HG02852 (cell line): ENCODE measurements around the gene MARF1.

Experiments used
- ATAC-seq: cut with Tn5 transposase; IDR thresholded peaks from one replicate; pipeline ENCODE4 v1.9.1; 2021; ENCODE audit warnings: mild to moderate bottlenecking, moderate library complexity; ENCODE audit not compliant: unreplicated experiment

The MARF1 gene

GRCh38 chr16:15601212-15601879 is 41.6 kb downstream of the MARF1 start:
- ATAC-seq, result no peak

- no peak for ATAC-seq
These were observed 43.5 kb downstream of the MARF1 start for GRCh38 chr16:15599303-15600070.

GRCh38 chr16:15598648-15599190 is 44.2 kb downstream of the MARF1 start:
- no peak for ATAC-seq

GRCh38 chr16:15597822-15598647 is 44.9 kb downstream of the MARF1 start:
- no peak for ATAC-seq

GRCh38 chr16:15597135-15597534 is 45.8 kb downstream of the MARF1 start:
- no peak for ATAC-seq

- no peak for ATAC-seq
These were observed 48.1 kb downstream of the MARF1 start for GRCh38 chr16:15594711-15595320.

- ATAC-seq, result no peak
These were observed 49.7 kb downstream of the MARF1 start for GRCh38 chr16:15593235-15593634.

- ATAC-seq, result no peak
These were observed 50.6 kb downstream of the MARF1 start for GRCh38 chr16:15592324-15592723.

- ATAC-seq, result no peak
These were observed 55.7 kb downstream of the MARF1 start for GRCh38 chr16:15587152-15587825.

GRCh38 chr16:15586716-15587115 is 56.2 kb downstream of the MARF1 start:
- no peak for ATAC-seq

GRCh38 chr16:15585956-15586355 is 57.0 kb downstream of the MARF1 start:
- ATAC-seq, result no peak

GRCh38 chr16:15583526-15583925 is 59.4 kb downstream of the MARF1 start:
- no peak for ATAC-seq

GRCh38 chr16:15581127-15581815 is 61.7 kb downstream of the MARF1 start:
- no peak for ATAC-seq

- no peak for ATAC-seq
These were observed 64.1 kb downstream of the MARF1 start for GRCh38 chr16:15578824-15579223.

GRCh38 chr16:15576960-15577958 is 65.7 kb downstream of the MARF1 start:
- no peak for ATAC-seq

- no peak for ATAC-seq
These were observed 67.5 kb downstream of the MARF1 start for GRCh38 chr16:15575293-15576049.

GRCh38 chr16:15574614-15574948 is 68.4 kb downstream of the MARF1 start:
- no peak for ATAC-seq
